Muscle layer of colon (tissue), 2 donors: ENCODE data around the gene ADH5.
"Not testable (repeated sequence)": the region's sequence is repeated elsewhere in the genome, so short reads cannot be mapped to it uniquely, and the experiment has no call there.

ENCODE experiments used
- H3K27ac ChIP-seq: one replicate; pipeline ENCODE4 v1.7.0; 2013; ENCODE audit warnings: low read depth, mild to moderate bottlenecking, low read length, moderate library complexity
- H3K27me3 ChIP-seq, 2 donors: one replicate each; pipeline ENCODE4 v1.7.0; 2013; ENCODE audit warnings: low read length in 2 of 2, mild to moderate bottlenecking in 2 of 2; ENCODE audit not compliant: insufficient read depth in 2 of 2, control insufficient read depth in 1 of 2
- H3K36me3 ChIP-seq: one replicate; pipeline ENCODE4 v1.7.0; 2013; ENCODE audit warnings: mild to moderate bottlenecking, low read length; ENCODE audit not compliant: insufficient read depth
- H3K4me1 ChIP-seq: one replicate; pipeline ENCODE4 v1.7.0; 2013; ENCODE audit warnings: mild to moderate bottlenecking, low read length; ENCODE audit not compliant: insufficient read depth
- H3K4me3 ChIP-seq, 2 donors: one replicate each; pipeline ENCODE4 v1.7.0; 2013; ENCODE audit warnings: low read length in 2 of 2, low read depth in 1 of 2, mild to moderate bottlenecking in 1 of 2, moderate library complexity in 1 of 2
- H3K9ac ChIP-seq: one replicate; pipeline ENCODE4 v1.7.0; 2013; ENCODE audit warnings: low read length
- H3K9me3 ChIP-seq: one replicate; pipeline ENCODE4 v1.7.0; 2013; ENCODE audit warnings: mild to moderate bottlenecking, low read length
- donor health status: abdominal sarcoma.
- donor health status: Adenocarcinoma of cecum.

Gene ADH5

GRCh38 chr4:99028187-99028586 is 60.4 kb downstream of the ADH5 start:
- H3K36me3 ChIP-seq: no peaks in the 10 kb centered on the region
- no peak overlapping the region for H3K4me3 ChIP-seq
- no peaks in the 10 kb centered on the region for H3K27me3 ChIP-seq
- H3K4me1 ChIP-seq: peaks cover 8% of the 10 kb centered on the region
- H3K9ac ChIP-seq: no peak overlapping the region
- H3K27ac ChIP-seq: no peak overlapping the region
- H3K9me3 ChIP-seq: no peaks in the 10 kb centered on the region

DNA sequence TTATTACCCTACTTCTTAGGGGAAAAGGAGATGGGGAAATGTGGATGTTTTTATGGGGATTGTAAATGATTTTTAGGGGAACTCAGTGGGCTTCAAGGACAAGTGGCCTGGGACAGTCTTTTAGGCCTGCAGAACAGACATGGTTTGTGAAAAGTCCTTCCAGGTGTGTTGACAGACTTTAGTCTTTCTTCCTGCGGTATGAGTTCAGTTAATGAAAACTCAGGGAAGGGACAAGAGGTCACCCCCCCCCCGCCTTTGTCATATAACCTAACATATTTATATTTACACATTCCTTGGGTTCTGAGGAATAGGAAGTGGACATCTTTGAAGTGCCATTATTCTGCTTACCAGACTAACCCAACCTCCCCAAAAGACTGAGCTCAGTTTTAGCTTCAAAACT is 61.3 kb downstream of the ADH5 start:
- Histone ChIP-seq H3K36me3 (no peaks in the 10 kb centered on the region), H3K27me3 (no peaks in the 10 kb centered on the region), H3K9ac (no peak overlapping the region), H3K4me3 (no peak overlapping the region), H3K9me3 (no peaks in the 10 kb centered on the region), H3K4me1 (peaks cover 8% of the 10 kb centered on the region), H3K27ac (no peak overlapping the region)

DNA sequence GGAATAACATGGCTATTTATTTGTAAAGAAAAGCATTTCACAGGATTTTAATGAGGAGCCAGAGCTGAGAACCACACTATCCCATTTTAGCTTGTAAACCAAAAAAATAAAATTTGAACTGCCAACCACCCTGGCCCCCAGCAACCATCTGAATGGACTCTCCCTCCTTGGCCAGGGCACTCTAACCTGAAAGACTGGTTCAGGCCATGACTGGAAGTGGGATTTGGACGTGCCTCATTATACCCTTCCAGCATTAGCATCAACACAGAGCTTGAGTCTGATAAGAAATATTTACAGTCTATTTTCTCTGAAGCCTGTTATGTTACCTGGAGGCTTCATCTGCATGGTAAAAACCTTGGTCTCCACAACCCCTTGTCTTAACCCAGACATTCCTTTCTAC is 63.1 kb downstream of the ADH5 start:
- no peaks in the 10 kb centered on the region for H3K9me3 ChIP-seq
- H3K9ac ChIP-seq: no peak overlapping the region
- H3K4me1 ChIP-seq: peaks cover 8% of the 10 kb centered on the region
- H3K27me3 ChIP-seq: no peaks in the 10 kb centered on the region
- H3K27ac ChIP-seq: no peak overlapping the region
- H3K4me3 ChIP-seq: no peak overlapping the region
- H3K36me3 ChIP-seq: no peaks in the 10 kb centered on the region

DNA sequence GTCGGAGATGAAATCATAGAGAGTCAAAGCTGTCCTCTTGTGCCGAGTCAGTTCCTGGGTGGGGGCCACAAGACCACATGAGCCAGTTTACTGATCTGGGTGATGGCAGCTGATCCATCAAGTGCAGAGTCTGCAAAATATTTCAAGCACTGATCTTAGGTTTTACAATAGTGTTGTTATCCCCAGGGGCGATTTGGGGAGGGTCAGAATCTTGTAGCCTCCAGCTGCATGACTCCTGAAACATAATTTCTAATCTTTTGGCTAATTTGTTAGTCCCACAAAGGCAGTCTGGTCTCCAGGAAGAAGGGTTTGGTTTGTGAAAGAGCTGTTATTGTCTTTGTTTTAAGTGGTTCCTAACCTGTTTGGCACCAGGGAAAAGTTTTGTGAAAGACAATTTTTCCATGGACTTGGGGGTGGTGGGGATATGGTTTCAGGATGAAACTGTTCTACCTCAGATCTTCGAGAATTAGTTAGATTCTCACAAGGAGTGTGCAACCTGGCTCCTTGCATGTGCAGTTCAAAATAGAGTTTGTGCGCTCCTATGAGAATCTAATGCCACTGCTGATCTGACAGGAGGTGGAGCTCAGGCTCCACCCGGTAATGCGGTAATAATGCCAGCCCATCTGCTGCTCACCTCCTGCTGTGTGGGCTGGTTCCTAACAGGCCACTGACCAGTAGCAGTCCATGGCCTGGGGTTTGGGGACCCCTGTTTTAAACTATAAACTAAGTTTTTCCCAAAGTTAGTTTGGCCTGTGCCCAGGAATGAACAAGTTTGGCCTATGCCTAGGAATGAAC is 63.9 kb downstream of the ADH5 start:
- Histone ChIP-seq H3K36me3 (no peaks in the 10 kb centered on the region), H3K4me1 (peaks cover 8% of the 10 kb centered on the region), H3K27me3 (no peaks in the 10 kb centered on the region), H3K27ac (no peak overlapping the region), H3K9ac (no peak overlapping the region), H3K9me3 (no peaks in the 10 kb centered on the region), H3K4me3 (no peak overlapping the region)

DNA sequence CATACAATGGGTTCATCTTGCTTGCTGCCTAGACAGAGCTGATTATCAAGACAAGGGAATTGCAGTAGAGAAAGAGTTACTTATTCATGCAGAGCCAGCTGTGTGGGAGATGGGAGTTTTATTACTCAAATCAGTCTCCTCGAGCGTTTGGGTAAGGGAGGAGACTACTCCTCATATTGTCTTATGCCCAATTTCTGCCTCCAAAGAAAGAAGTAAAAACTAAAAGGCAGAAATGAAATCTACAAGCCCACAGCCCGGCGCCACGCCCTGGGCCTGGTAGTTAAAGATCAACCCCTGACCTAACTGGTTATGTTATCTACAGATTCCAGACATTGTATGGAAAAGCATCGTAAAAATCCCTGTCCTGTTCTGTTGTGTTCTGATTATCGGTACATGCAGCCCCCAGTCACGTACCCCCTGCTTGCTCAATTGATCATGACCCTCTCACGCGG is 64.8 kb downstream of the ADH5 start:
- not testable (repeated sequence) for H3K4me3 ChIP-seq, H3K27me3 ChIP-seq, H3K27ac ChIP-seq, H3K4me1 ChIP-seq, H3K36me3 ChIP-seq, H3K9me3 ChIP-seq, H3K9ac ChIP-seq

GRCh38 chr4:99022566-99022965 is 66.0 kb downstream of the ADH5 start:
- no peak overlapping the region for H3K4me3 ChIP-seq
- H3K9ac ChIP-seq: no peak overlapping the region
- H3K4me1 ChIP-seq: peaks cover 8% of the 10 kb centered on the region

DNA sequence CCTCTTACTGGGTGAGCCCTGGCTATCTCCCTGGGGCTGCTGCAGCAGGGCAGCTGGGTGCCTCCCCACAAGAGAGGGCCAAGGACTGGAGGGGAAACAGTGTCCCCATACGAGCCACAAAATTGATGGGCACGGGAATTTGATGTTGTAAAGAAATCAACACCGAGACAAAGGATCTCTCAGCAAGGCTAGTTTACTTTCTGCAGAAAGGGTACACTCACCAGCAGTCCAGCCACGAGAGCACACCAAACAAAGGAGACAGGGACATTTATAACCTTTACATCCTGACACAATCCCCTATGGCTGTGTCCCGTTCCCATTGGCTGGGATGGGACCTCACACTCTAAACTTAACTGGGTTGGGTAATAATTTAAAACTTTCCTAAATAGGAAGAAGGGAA is 67.2 kb downstream of the ADH5 start:
- Histone ChIP-seq H3K4me1 (peaks cover 8% of the 10 kb centered on the region), H3K9ac (no peak overlapping the region), H3K9me3 (no peaks in the 10 kb centered on the region), H3K27ac (no peak overlapping the region), H3K36me3 (no peaks in the 10 kb centered on the region), H3K4me3 (no peak overlapping the region), H3K27me3 (no peaks in the 10 kb centered on the region)

More at GRCh38 chr4:99022566-99022965, 66.0 kb downstream of the ADH5 start:
- Histone ChIP-seq H3K27me3 (no peaks in the 10 kb centered on the region), H3K36me3 (no peaks in the 10 kb centered on the region), H3K27ac (no peak overlapping the region), H3K9me3 (no peaks in the 10 kb centered on the region)
